ENCODE data around the gene TFPT.

- no peak for TF ChIP-seq CTCF (IDR thresholded peaks at IDR 0.05; ENCODE audit: low read length)
- no peak for TF ChIP-seq EZH2 (optimal IDR thresholded peaks at IDR 0.05; ENCODE audit: low read depth, low read length)
- TF ChIP-seq EZH2phosphoT487 (IDR thresholded peaks at IDR 0.05; ENCODE audit: low read length) = no peak
Measured at GRCh38 chr19:54096617-54097106, 18.8 kb downstream of the TFPT start.
